ENCODE measurements around the gene STXBP4.

DNA sequence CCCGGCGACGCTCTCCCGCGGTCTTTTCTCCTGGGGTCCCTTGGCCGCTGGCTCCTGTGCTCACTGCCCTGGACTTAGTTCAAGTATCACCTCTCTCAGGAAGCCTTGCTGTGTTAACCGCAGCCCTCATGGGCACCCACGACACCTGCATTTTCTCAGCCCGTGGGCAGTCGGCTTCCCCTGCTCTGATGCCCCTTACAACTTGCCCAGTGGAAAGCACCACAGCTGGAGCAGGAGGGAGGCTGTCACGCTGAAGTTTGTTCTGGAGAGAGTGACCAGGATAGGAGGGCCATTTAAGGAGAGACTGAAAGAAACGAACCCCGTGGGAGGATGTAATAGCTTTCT, 395 bp downstream of the STXBP4 start:
- TF ChIP-seq POLR2AphosphoS5 (IDR thresholded peaks at IDR 0.05) (no peak), POLR2A (IDR thresholded peaks at IDR 0.05) (no peak)
- TF ChIP-seq, protein P1, sequence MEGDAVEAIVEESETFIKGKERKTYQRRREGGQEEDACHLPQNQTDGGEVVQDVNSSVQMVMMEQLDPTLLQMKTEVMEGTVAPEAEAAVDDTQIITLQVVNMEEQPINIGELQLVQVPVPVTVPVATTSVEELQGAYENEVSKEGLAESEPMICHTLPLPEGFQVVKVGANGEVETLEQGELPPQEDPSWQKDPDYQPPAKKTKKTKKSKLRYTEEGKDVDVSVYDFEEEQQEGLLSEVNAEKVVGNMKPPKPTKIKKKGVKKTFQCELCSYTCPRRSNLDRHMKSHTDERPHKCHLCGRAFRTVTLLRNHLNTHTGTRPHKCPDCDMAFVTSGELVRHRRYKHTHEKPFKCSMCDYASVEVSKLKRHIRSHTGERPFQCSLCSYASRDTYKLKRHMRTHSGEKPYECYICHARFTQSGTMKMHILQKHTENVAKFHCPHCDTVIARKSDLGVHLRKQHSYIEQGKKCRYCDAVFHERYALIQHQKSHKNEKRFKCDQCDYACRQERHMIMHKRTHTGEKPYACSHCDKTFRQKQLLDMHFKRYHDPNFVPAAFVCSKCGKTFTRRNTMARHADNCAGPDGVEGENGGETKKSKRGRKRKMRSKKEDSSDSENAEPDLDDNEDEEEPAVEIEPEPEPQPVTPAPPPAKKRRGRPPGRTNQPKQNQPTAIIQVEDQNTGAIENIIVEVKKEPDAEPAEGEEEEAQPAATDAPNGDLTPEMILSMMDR (IDR thresholded peaks at IDR 0.05): no peak
